ENCODE data around the gene ELP6.

Gene ELP6

GRCh38 chr3:47513125-47513929, at the start of gene ELP6:
TSS of gene ELP6 (minus strand) at chr3:47513712. CDS start at chr3:47513590, 122 bp downstream.
- DNase-seq (ENCODE audit: low spot score), result peak; percentile 98

GRCh38 chr3:47556351-47556750, 42.8 kb upstream of the ELP6 start:
- DNase-seq (ENCODE audit: low spot score), result no peak

- DNase-seq (ENCODE audit: low spot score), result no peak
Measured at GRCh38 chr3:47554335-47554734, 40.8 kb upstream of the ELP6 start.

DNA sequence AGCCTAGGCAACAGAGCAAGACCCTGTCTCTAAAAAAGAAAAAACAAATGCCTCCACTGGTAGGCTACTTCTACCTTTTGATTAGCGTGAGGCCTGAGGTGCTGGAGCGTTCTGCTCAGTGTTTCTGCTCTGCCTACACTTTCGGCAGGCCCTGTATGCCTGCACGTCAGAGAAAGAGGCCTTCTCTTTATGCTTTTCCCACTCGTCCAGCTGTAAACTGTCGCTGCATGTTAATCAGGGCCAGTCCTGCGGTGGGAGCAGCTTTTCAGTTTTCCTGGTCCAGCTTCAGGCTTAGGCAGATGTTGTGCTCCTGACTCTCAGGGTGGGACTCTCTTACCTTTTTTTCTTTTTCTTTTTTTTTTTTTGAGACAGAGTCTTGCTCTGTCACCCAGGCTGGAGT, 39.9 kb upstream of the ELP6 start:
- no peak for DNase-seq (ENCODE audit: low spot score)

GRCh38 chr3:47542471-47543173, 29.1 kb upstream of the ELP6 start:
- no peak for DNase-seq (ENCODE audit: low spot score)

GRCh38 chr3:47541583-47542108, 28.1 kb upstream of the ELP6 start:
- no peak for DNase-seq (ENCODE audit: low spot score)

GRCh38 chr3:47540281-47540680, 26.8 kb upstream of the ELP6 start:
- DNase-seq (ENCODE audit: low spot score), result no peak

DNA sequence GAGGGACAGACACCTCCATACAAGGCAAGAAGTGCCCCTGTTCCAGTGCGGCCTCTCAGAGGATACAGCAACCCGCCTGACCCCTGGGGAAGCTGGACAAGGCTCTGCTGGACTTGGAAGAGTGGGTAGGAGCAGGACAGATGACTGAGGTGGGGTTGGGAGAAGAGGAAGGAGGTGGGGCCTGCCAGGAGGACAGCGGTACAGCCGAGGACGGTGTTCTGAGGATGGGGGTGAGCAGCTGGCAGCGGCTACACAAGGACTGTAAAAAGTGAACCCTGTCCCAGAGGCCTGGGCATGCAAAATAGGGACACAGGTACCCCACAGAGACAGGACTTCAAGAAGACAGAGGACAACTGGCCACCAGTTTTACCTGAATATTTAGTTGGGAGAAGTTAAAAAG, 23.5 kb upstream of the ELP6 start:
- no peak for DNase-seq (ENCODE audit: low spot score)

DNA sequence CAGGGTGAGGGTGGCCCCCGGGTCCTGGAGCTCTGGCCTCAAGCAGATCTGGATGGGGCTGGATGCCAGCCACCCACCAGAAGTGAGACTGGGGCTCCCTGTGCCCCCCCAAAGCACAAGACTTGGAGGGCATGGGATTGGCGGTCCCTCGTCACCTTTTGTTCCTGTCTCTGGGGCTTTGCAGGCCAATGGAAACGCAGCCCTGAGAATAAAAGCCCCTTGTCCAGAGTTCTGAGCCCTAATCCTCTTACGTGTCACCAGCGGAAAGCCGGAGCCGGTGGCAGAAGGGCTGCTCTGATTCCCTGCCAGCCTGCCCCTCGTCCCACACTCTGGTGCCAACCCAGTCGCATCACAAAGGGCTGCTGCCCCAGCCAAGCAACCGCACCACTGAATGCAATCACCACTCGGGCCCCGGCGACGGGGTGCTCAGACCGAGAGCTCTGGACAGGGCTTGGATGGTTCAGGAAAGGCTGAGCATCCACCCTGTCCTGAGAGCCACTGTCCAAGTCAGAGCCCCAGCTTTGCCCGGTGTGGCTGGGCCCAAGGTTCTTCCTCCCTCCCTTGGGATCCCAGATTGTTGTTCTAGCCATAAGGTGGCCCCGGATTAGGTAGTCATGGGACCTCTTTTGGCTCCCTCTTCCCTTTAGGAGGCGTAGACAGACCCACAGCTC, 22.8 kb upstream of the ELP6 start:
- DNase-seq (ENCODE audit: low spot score), result no peak

DNA sequence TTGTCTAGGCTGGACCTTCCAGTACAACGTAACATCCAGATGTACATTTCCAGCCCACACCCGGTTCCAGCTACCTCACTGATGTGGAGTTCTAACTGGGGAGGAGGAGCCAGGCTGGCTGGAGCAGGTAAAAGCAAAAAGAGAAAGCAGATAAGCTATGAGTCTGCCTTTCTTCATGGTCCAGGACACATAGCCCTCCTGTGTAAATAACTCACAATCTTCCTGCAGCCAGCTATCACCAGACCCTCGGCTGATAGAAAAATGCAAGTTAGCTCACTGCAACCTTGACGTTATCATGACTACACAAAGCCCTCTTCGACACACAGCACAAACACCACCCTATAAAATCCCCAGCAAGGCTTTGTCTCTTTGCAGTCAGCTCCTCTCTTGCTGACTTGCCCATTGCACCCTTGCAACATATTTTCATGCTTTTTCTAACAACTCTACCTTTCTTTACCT, 20.5 kb upstream of the ELP6 start:
- DNase-seq (ENCODE audit: low spot score), result no peak

- no peak for DNase-seq (ENCODE audit: low spot score)
Measured at GRCh38 chr3:47533481-47533880, 20.0 kb upstream of the ELP6 start.

DNA sequence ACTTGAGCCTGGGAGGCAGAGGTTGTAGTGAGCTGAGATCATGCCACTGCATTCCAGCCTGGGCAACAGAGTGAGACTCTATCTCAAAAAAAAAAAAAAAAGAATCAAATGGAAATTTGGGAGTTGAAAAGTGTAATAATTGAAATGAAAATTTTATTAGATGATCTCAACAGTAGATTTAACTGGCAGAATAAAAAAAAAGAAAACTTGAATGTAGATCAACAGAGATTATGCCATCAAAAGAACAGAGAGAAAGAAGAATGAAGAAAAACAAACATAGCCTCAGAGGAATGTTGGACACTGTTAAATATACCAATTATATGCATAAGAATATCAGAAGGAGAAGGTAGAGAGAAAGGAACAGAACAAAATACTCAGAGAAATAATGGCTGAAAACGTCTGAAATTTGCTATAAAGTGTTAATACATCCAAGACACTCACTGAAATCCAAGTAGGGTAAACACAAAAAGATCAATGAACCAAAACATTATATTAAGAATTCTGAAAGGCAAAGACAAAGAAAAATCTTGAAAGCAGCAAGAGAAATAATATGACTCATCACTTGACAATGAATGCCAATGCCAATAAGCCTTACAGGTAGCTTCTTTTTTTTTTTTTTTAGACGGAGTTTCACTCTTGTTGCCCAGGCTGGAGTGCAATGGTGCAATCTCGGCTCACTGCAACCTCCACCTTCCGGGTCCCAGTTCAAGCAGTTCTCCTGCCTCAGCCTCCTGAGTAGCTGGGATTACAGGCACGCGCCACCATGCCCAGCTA, 14.6 kb upstream of the ELP6 start:
- no peak for DNase-seq (ENCODE audit: low spot score)

- no peak for DNase-seq (ENCODE audit: low spot score)
Measured at GRCh38 chr3:47525617-47526016, 12.1 kb upstream of the ELP6 start.

DNA sequence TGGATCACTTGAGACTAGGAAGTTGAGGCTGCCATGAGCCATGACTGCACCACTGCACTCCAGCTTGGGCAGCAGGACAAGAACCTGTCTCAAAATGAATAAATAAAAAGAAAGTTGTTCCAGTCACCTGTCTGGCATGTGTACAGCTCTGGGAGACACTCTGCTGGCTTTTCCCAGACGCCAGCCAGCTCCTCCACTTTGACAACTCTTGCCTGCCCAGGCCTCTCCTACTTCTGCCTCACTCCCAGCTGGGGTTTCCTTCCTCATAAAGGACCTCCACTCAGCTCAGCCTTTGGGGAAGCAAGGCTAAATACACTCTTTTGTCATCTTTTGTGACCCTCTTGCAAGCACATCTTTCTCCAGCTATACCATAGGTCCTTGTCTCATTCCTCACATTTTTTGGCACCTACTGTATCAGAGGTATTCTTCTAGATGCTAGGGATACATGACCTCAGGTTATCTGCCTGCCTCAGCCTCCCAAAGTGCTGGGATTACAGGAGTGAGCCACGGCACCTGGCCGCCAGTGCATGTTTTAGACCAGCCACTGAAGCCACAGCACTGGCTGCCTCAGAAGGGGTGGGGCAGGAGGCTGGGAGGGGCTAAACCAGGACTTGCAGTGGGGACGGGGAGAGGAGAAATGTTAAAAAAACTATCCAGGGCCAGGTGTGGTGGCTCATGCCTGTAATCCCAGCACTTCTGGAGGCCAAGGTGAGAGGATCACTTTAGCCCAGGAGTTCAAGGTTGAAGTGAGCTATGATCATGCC, 10.0 kb upstream of the ELP6 start:
- DNase-seq (ENCODE audit: low spot score), result no peak

DNA sequence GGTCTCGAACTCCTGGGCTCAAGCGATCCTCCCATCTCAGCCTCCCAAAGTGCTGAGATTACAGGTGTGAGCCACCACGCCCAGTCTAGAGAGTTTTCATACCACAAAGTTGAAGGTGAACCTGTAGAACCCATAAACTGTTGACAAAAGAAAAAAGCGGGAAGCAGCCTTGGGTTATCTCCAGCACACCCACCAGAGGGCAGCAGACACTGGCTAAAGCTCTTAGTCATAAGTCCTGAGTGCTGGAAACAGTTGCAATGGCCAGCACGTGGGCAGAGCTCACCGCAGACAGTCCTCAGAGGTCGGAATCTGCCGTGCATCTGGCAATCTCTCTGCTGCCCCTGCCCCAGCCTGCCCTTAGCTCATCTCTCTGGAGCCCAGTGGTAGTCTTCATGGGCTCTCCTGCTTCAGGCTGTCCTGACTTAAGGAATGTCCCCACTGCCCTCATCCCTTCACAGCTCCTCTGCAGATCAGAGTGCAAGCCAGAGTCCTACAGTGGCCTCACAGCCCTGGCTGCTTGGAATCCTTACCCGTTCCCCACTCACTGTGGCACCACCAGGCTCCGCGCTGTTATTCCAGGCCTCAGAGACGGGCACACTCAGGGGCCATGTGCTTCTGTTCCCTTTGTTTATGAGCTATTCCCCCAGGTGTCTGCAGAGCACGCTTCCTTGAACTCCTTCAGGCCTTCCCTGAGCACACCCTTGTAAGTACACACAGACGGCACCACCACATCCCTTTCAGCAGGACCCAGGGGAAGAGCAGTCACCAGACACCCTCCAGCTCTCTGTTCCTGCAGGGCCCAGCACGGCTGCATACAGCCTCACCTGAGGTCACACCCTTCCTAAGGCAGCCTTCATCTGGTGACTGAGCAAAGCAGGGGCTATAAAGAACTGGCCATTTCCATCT, 8.8 kb upstream of the ELP6 start:
- DNase-seq (ENCODE audit: low spot score), result peak; percentile 81

GRCh38 chr3:47520756-47521155, 7.2 kb upstream of the ELP6 start:
- no peak for DNase-seq (ENCODE audit: low spot score)

DNA sequence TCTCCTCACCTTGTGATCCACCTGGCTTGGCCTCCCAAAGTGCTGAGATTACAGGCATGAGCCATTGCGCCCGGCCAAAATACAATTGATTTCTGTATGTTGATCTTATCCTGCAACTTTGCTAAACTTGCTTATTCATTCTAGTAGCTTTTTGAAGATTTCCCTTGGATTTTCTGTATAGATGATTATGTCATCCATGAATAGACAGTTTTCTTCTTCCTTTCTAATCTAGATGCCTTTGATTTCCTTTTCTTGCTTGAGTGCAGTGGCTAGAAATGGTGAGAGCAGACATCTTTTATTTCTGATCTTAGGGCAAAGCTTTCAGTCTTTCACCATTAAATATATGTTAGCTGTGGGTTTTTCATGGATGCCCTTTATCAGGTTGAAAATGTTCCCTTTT, 4.4 kb upstream of the ELP6 start:
- no peak for DNase-seq (ENCODE audit: low spot score)

- no peak for DNase-seq (ENCODE audit: low spot score)
Measured at GRCh38 chr3:47515864-47516319, 2.4 kb upstream of the ELP6 start.

DNA sequence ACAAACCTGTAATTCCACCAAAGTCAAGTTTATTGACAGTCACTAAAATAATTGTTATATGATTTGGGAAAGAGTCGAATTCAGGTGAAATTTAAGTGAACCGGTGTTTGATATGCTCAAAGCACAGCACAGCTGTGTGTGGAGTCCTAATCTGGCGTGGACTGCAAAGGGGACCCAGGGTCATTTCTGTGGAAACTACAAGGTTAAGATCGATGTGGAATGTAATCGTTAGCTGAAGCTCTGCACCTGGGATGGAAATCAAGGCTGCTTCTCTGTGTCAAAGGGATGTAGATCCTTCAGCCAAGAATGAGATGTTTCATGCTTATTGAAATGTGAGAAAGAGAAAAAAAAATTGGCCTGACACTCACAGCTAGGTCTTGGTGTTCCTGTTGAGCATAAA, 1.6 kb upstream of the ELP6 start:
- no peak for DNase-seq (ENCODE audit: low spot score)

All from hepatic stellate cell (primary cell).